Measurements from ENCODE around the gene SART1.
"Not testable (repeated sequence)": the region's sequence is repeated elsewhere in the genome, so short reads cannot be mapped to it uniquely, and the experiment has no call there.

Gene SART1

GRCh38 chr11:66006134-66006890 lies 44.8 kb downstream of the SART1 start:
- in situ Hi-C loops (cut with MboI; ENCODE audit: low sequenced_read_pairs): no loop called here
- H3K36me3 ChIP-seq (replicated peaks): peaks cover 27% of the 10 kb centered on the region
- no peaks in the 10 kb centered on the region for H3K27me3 ChIP-seq (ENCODE audit: low read depth)
- no peaks in the 10 kb centered on the region for H3K9me3 ChIP-seq
- DNase-seq (ENCODE audit: low spot score in 2 of 2): no peak
- H3K4me1 ChIP-seq: no peaks in the 10 kb centered on the region
- H3K4me3 ChIP-seq: no peak overlapping the region

GRCh38 chr11:66006891-66007176 lies 45.3 kb downstream of the SART1 start:
- Histone ChIP-seq H3K36me3 (replicated peaks) (peaks cover 27% of the 10 kb centered on the region), H3K9me3 (no peaks in the 10 kb centered on the region), H3K4me3 (no peak overlapping the region), H3K27me3 (ENCODE audit: low read depth) (no peaks in the 10 kb centered on the region), H3K4me1 (no peaks in the 10 kb centered on the region)
- no peak for DNase-seq (ENCODE audit: low spot score in 2 of 2)
- in situ Hi-C loops (cut with MboI; ENCODE audit: low sequenced_read_pairs): no loop called here

- H3K27me3 ChIP-seq (ENCODE audit: low read depth): no peaks in the 10 kb centered on the region
- no peak for DNase-seq (ENCODE audit: low spot score in 2 of 2)
- in situ Hi-C loops (cut with MboI; ENCODE audit: low sequenced_read_pairs): no loop called here
- no peaks in the 10 kb centered on the region for H3K9me3 ChIP-seq
- peaks cover 27% of the 10 kb centered on the region for H3K36me3 ChIP-seq (replicated peaks)
- no peak overlapping the region for H3K4me3 ChIP-seq
- no peaks in the 10 kb centered on the region for H3K4me1 ChIP-seq
Measured at GRCh38 chr11:66007201-66007634, 45.7 kb downstream of the SART1 start.

- Histone ChIP-seq H3K27me3 (ENCODE audit: low read depth) (no peaks in the 10 kb centered on the region), H3K9me3 (no peaks in the 10 kb centered on the region), H3K4me3 (no peak overlapping the region), H3K36me3 (replicated peaks) (peaks cover 27% of the 10 kb centered on the region), H3K4me1 (no peaks in the 10 kb centered on the region)
- in situ Hi-C loops (cut with MboI; ENCODE audit: low sequenced_read_pairs): no loop called here
- DNase-seq (ENCODE audit: low spot score in 2 of 2): no peak
Measured at GRCh38 chr11:66008095-66008467, 46.5 kb downstream of the SART1 start.

GRCh38 chr11:66008468-66009101 lies 47.1 kb downstream of the SART1 start:
- in situ Hi-C loops (cut with MboI; ENCODE audit: low sequenced_read_pairs): no loop called here
- Histone ChIP-seq H3K36me3 (replicated peaks) (peaks cover 24% of the 10 kb centered on the region), H3K27me3 (ENCODE audit: low read depth) (no peaks in the 10 kb centered on the region), H3K4me3 (no peak overlapping the region), H3K4me1 (no peaks in the 10 kb centered on the region), H3K9me3 (no peaks in the 10 kb centered on the region)
- peak in 1 of 2 experiments; percentile 53 for DNase-seq (ENCODE audit: low spot score in 2 of 2)

GRCh38 chr11:66010036-66010435 lies 48.5 kb downstream of the SART1 start:
- in situ Hi-C loops (cut with MboI; ENCODE audit: low sequenced_read_pairs); DNase-seq (ENCODE audit: low spot score in 2 of 2); H3K27me3 ChIP-seq (ENCODE audit: low read depth); H3K4me3 ChIP-seq; H3K4me1 ChIP-seq; H3K9me3 ChIP-seq: not testable (repeated sequence)
- peaks cover 11% of the 10 kb centered on the region for H3K36me3 ChIP-seq (replicated peaks)

GRCh38 chr11:66011239-66011784 lies 49.8 kb downstream of the SART1 start:
- Histone ChIP-seq H3K4me3 (no peak overlapping the region), H3K27me3 (ENCODE audit: low read depth) (no peaks in the 10 kb centered on the region), H3K9me3 (no peaks in the 10 kb centered on the region), H3K36me3 (replicated peaks) (peaks cover under 1% of the 10 kb centered on the region), H3K4me1 (no peaks in the 10 kb centered on the region)
- no peak for DNase-seq (ENCODE audit: low spot score in 2 of 2)
- in situ Hi-C loops (cut with MboI; ENCODE audit: low sequenced_read_pairs): no loop called here

- H3K9me3 ChIP-seq: no peaks in the 10 kb centered on the region
- no peak within 1 kb of the TSS for H3K4me3 ChIP-seq
- H3K36me3 ChIP-seq (replicated peaks): no peaks in the 10 kb centered on the region
- H3K27me3 ChIP-seq (ENCODE audit: low read depth): no peaks in the 10 kb centered on the region
- in situ Hi-C loops (cut with MboI; ENCODE audit: low sequenced_read_pairs): no loop called here
- no peaks in the 10 kb centered on the region for H3K4me1 ChIP-seq
- no peak for DNase-seq (ENCODE audit: low spot score in 2 of 2)
Measured at GRCh38 chr11:66011785-66012303, 50.3 kb downstream of the SART1 start, which contains the start of gene CST6. TSS of gene CST6 (plus strand) at chr11:66012008. CDS start at chr11:66012045, 37 bp downstream.

- no peak for DNase-seq (ENCODE audit: low spot score in 2 of 2)
- in situ Hi-C loops (cut with MboI; ENCODE audit: low sequenced_read_pairs): no loop called here
- H3K4me1 ChIP-seq: no peaks in the 10 kb centered on the region
- no peaks in the 10 kb centered on the region for H3K9me3 ChIP-seq
- H3K27me3 ChIP-seq (ENCODE audit: low read depth): no peaks in the 10 kb centered on the region
- no peak overlapping the region for H3K4me3 ChIP-seq
- no peaks in the 10 kb centered on the region for H3K36me3 ChIP-seq (replicated peaks)
Measured at GRCh38 chr11:66012371-66012945, 50.9 kb downstream of the SART1 start.

- in situ Hi-C loops (cut with MboI; ENCODE audit: low sequenced_read_pairs): no loop called here
- Histone ChIP-seq H3K36me3 (replicated peaks) (no peaks in the 10 kb centered on the region), H3K4me1 (no peaks in the 10 kb centered on the region), H3K4me3 (no peak overlapping the region), H3K9me3 (no peaks in the 10 kb centered on the region), H3K27me3 (ENCODE audit: low read depth) (no peaks in the 10 kb centered on the region)
- no peak for DNase-seq (ENCODE audit: low spot score in 2 of 2)
Measured at GRCh38 chr11:66012946-66013761, 51.6 kb downstream of the SART1 start.

GRCh38 chr11:66013762-66014100 lies 52.2 kb downstream of the SART1 start:
- no peak for DNase-seq (ENCODE audit: low spot score in 2 of 2)
- H3K9me3 ChIP-seq: no peaks in the 10 kb centered on the region
- no peak overlapping the region for H3K4me3 ChIP-seq
- no peaks in the 10 kb centered on the region for H3K27me3 ChIP-seq (ENCODE audit: low read depth)
- no peaks in the 10 kb centered on the region for H3K36me3 ChIP-seq (replicated peaks)
- no peaks in the 10 kb centered on the region for H3K4me1 ChIP-seq
- in situ Hi-C loops (cut with MboI; ENCODE audit: low sequenced_read_pairs): no loop called here

- Histone ChIP-seq H3K9me3 (no peaks in the 10 kb centered on the region), H3K4me3 (no peak overlapping the region), H3K36me3 (replicated peaks) (no peaks in the 10 kb centered on the region), H3K27me3 (ENCODE audit: low read depth) (no peaks in the 10 kb centered on the region), H3K4me1 (no peaks in the 10 kb centered on the region)
- in situ Hi-C loops (cut with MboI; ENCODE audit: low sequenced_read_pairs): no loop called here
- no peak for DNase-seq (ENCODE audit: low spot score in 2 of 2)
Measured at GRCh38 chr11:66014804-66015453, 53.4 kb downstream of the SART1 start.

- H3K4me1 ChIP-seq: no peaks in the 10 kb centered on the region
- H3K4me3 ChIP-seq: no peak overlapping the region
- DNase-seq (ENCODE audit: low spot score in 2 of 2): no peak
- H3K27me3 ChIP-seq (ENCODE audit: low read depth): no peaks in the 10 kb centered on the region
- in situ Hi-C loops (cut with MboI; ENCODE audit: low sequenced_read_pairs): no loop called here
- no peaks in the 10 kb centered on the region for H3K36me3 ChIP-seq (replicated peaks)
- H3K9me3 ChIP-seq: no peaks in the 10 kb centered on the region
Measured at GRCh38 chr11:66015454-66015881, 53.9 kb downstream of the SART1 start.

Measured in HAP-1 (cell line).